Activated T-cell treated with anti-CD3 and anti-CD28 coated beads for 4 hours (primary cell): ENCODE data around the gene TRIML2.
"Not testable (repeated sequence)": the region's sequence is repeated elsewhere in the genome, so short reads cannot be mapped to it uniquely, and the experiment has no call there.

Source experiments
- DNase-seq: peaks from one replicate; pipeline ENCODE4 v3.0.0-alpha.2; 2020

TRIML2 gene

GRCh38 chr4:188106454-188106853 is 2.9 kb downstream of the TRIML2 start:
- no peak for DNase-seq

- DNase-seq = no peak
These were observed 16.6 kb downstream of the TRIML2 start for GRCh38 chr4:188092824-188093223.

- no peak for DNase-seq
These were observed 22.5 kb downstream of the TRIML2 start for GRCh38 chr4:188086858-188087257.

- DNase-seq = no peak
These were observed 26.6 kb downstream of the TRIML2 start for GRCh38 chr4:188082796-188083195.

- DNase-seq = no peak
These were observed 31.3 kb downstream of the TRIML2 start for GRCh38 chr4:188078116-188078515.

GRCh38 chr4:188076169-188076568 is 33.2 kb downstream of the TRIML2 start:
- no peak for DNase-seq

GRCh38 chr4:188061083-188061482 is 48.3 kb downstream of the TRIML2 start:
- DNase-seq = no peak

- no peak for DNase-seq
These were observed 56.1 kb downstream of the TRIML2 start for GRCh38 chr4:188053302-188053701.

GRCh38 chr4:188046657-188047056 is 62.7 kb downstream of the TRIML2 start:
- DNase-seq = no peak

GRCh38 chr4:188045461-188045860 is 63.9 kb downstream of the TRIML2 start:
- DNase-seq = not testable (repeated sequence)

- no peak for DNase-seq
These were observed 66.2 kb downstream of the TRIML2 start for GRCh38 chr4:188043154-188043553.

- DNase-seq = no peak
These were observed 67.2 kb downstream of the TRIML2 start for GRCh38 chr4:188042191-188042590.

- DNase-seq = no peak
These were observed 67.7 kb downstream of the TRIML2 start for GRCh38 chr4:188041721-188042120.
